GM20000 (cell line): ENCODE results near the gene TNFSF8.

Experiments used
- DNase-seq: peaks from one replicate; pipeline ENCODE4 v3.0.0; 2012; ENCODE audit warnings: low spot score
- TF ChIP-seq, protein P1 (sequence below): IDR thresholded peaks from 2 replicates; pipeline ENCODE4 v1.5.1; 2012; ENCODE audit warnings: mild to moderate bottlenecking, control low read depth; ENCODE audit errors: extremely low read depth, missing control alignments

The TNFSF8 gene

GRCh38 chr9:114878879-114879564 lies 51.4 kb downstream of the TNFSF8 start:
- TF ChIP-seq, protein P1, sequence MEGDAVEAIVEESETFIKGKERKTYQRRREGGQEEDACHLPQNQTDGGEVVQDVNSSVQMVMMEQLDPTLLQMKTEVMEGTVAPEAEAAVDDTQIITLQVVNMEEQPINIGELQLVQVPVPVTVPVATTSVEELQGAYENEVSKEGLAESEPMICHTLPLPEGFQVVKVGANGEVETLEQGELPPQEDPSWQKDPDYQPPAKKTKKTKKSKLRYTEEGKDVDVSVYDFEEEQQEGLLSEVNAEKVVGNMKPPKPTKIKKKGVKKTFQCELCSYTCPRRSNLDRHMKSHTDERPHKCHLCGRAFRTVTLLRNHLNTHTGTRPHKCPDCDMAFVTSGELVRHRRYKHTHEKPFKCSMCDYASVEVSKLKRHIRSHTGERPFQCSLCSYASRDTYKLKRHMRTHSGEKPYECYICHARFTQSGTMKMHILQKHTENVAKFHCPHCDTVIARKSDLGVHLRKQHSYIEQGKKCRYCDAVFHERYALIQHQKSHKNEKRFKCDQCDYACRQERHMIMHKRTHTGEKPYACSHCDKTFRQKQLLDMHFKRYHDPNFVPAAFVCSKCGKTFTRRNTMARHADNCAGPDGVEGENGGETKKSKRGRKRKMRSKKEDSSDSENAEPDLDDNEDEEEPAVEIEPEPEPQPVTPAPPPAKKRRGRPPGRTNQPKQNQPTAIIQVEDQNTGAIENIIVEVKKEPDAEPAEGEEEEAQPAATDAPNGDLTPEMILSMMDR, result no peak

GRCh38 chr9:114869845-114870244 lies 60.5 kb downstream of the TNFSF8 start:
- TF ChIP-seq, protein P1, result no peak
- DNase-seq, result no peak

More at GRCh38 chr9:114878879-114879564, 51.4 kb downstream of the TNFSF8 start:
- DNase-seq, result no peak

- TF ChIP-seq, protein P1, result no peak
- DNase-seq, result no peak
Measured at GRCh38 chr9:114869378-114869777, 61.0 kb downstream of the TNFSF8 start.

DNA sequence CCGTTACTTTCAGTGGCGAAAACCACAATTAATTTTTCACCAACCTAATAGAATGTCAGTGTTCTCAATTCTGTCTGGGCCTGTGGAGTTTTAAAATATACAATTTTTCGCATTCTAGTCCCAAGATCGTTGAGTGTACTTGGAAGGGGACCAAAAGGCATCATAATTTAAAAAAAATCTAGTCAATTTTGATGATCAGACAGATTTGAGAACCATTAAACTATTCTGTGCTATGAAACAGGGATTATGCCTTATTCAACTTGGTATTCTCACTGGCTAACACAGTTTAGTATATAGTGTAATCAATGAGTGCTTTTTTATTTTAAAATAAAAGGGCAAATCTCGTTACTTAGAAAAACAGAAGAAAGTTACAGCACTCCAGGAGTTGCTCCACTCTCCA lies 63.1 kb downstream of the TNFSF8 start:
- DNase-seq, result no peak
- TF ChIP-seq, protein P1, result no peak

- TF ChIP-seq, protein P1, result no peak
Measured at GRCh38 chr9:114864471-114864870, 65.9 kb downstream of the TNFSF8 start.

GRCh38 chr9:114861922-114862605 lies 68.3 kb downstream of the TNFSF8 start:
- no peak for DNase-seq
- TF ChIP-seq, protein P1, result no peak

More at GRCh38 chr9:114864471-114864870, 65.9 kb downstream of the TNFSF8 start:
- no peak for DNase-seq

DNA sequence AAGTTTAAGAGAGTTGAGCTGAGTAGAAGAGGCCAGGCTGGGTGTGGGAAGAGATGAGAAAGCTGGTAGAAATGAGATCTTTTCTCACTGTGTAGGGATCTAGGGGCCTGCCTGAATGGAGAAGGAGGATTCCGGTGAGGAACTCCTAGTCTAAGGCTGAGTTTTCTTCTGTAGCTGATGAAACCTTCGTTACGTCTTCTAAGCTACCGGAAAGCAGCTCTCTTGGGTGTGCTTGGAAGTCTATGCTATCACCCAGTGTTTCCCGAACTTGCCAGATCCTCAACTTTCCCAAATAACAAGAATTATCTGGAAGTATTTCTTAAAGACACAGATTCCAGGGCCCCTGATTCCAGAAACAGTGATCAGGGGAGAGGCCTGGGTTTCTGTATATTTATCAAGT lies 69.1 kb downstream of the TNFSF8 start:
- TF ChIP-seq, protein P1, result no peak
- DNase-seq, result no peak
